ENCODE measurements around the gene PHKA1. TPM values are rescaled to one million over a fixed set of nuclear protein-coding genes. Genes with fewer than 3 reads are reported as not detected.
"Not testable (repeated sequence)": the region's sequence is repeated elsewhere in the genome, so short reads cannot be mapped to it uniquely, and the experiment has no call there.

Gene PHKA1
- total RNA-seq, 1 donor from 2014 or later, result 3.1 TPM

DNA sequence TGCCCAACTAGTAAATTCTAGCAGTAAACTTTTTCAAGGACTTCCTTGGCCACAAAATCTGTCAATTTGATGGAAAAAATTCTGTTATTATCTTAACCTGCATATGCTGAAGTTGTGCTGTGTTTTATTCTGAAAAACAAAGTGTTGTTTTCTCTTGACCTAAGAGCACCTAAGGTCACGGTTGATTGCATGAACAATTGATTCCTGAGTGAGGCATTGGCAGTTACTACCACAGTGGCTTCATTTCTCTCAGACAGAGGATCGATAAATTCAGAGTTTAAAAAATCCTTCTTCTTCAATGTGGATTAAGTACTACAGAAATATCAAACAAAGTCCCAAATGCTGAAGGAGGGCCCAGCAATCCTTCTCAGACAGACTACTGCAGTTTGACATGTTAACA is 147.7 kb downstream of the PHKA1 start:
- TF ChIP-seq, protein P1, sequence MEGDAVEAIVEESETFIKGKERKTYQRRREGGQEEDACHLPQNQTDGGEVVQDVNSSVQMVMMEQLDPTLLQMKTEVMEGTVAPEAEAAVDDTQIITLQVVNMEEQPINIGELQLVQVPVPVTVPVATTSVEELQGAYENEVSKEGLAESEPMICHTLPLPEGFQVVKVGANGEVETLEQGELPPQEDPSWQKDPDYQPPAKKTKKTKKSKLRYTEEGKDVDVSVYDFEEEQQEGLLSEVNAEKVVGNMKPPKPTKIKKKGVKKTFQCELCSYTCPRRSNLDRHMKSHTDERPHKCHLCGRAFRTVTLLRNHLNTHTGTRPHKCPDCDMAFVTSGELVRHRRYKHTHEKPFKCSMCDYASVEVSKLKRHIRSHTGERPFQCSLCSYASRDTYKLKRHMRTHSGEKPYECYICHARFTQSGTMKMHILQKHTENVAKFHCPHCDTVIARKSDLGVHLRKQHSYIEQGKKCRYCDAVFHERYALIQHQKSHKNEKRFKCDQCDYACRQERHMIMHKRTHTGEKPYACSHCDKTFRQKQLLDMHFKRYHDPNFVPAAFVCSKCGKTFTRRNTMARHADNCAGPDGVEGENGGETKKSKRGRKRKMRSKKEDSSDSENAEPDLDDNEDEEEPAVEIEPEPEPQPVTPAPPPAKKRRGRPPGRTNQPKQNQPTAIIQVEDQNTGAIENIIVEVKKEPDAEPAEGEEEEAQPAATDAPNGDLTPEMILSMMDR (IDR thresholded peaks at IDR 0.05; ENCODE audit: partially characterized antibody, unreplicated experiment), result no peak
- Mint-ChIP-seq H3K4me3 (ENCODE audit: unreplicated experiment) (no peak overlapping the region), H3K4me1 (ENCODE audit: low read depth, unreplicated experiment) (no peaks in the 10 kb centered on the region), H3K36me3 (ENCODE audit: unreplicated experiment) (no peaks in the 10 kb centered on the region), H3K27me3 (ENCODE audit: unreplicated experiment) (peaks cover 3% of the 10 kb centered on the region), H3K27ac (ENCODE audit: unreplicated experiment) (no peak overlapping the region), H3K9me3 (ENCODE audit: unreplicated experiment) (peaks cover 3% of the 10 kb centered on the region)
- no peak for DNase-seq

DNA sequence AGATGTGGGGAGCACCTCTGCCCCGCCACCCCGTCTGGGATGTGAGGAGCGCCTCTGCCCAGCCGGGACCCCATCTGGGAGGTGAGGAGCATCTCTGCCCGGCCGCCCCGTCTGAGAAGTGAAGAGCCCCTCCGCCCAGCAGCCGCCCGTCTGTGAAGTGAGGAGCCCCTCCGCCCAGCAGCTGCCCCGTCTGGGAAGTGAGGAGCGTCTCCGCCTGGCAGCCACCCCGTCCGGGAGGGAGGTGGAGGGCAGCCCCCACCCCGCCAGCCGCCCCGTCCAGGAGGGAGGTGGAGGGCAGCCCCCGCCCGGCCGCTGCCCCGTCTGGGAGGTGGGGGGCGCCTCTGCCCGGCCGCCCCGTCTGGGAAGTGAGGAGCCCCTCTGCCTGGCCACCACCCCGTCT is 154.5 kb downstream of the PHKA1 start:
- not testable (repeated sequence) for H3K4me1 Mint-ChIP-seq (ENCODE audit: low read depth, unreplicated experiment); H3K9me3 Mint-ChIP-seq (ENCODE audit: unreplicated experiment); H3K27me3 Mint-ChIP-seq (ENCODE audit: unreplicated experiment); H3K4me3 Mint-ChIP-seq (ENCODE audit: unreplicated experiment)
- peak; percentile 13 for DNase-seq
- H3K27ac Mint-ChIP-seq (ENCODE audit: unreplicated experiment), result peak overlapping the region; percentile 72
- peaks cover 17% of the 10 kb centered on the region for H3K36me3 Mint-ChIP-seq (ENCODE audit: unreplicated experiment)

DNA sequence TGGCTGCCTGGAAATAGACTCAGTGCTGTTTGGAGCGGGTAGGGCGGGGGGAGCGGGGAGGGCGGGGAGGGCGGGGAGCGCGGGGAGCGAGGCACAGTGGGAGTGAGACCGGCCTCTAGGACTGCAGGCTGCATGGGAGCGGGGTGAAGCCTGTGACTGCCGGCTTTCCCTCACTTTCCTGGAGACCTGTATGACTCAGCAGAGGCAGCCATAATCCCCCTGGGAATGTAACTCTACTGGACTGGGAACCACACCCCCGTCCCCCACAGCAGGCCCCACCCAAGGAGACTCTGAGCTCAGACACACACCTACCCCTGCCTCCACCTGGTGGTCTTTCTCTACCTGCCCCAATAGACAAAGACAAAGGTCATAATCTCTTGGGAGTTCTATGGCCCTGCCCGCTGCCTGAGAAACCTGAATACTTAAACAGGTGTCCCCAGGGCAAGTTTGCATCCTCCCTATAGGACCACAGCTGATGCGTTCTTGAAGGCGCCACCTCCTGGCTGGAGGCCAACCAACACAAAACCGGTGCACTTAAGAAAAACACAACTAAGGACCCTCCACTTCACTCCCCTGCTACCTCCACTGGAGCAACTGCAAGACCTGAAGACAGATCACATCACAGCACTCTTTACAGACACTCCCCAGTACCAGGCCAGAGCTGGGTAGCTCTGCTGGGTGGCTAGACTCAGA is 159.5 kb downstream of the PHKA1 start:
- H3K27ac Mint-ChIP-seq (ENCODE audit: unreplicated experiment), result peak overlapping the region; percentile 46
- TF ChIP-seq, protein P1 (IDR thresholded peaks at IDR 0.05; ENCODE audit: partially characterized antibody, unreplicated experiment), result peak; percentile 20
- peaks cover 11% of the 10 kb centered on the region for H3K4me1 Mint-ChIP-seq (ENCODE audit: low read depth, unreplicated experiment)
- H3K36me3 Mint-ChIP-seq (ENCODE audit: unreplicated experiment), result peaks cover 17% of the 10 kb centered on the region
- DNase-seq, result peak; percentile 32
- H3K27me3 Mint-ChIP-seq (ENCODE audit: unreplicated experiment), result no peaks in the 10 kb centered on the region
- no peaks in the 10 kb centered on the region for H3K9me3 Mint-ChIP-seq (ENCODE audit: unreplicated experiment)
- H3K4me3 Mint-ChIP-seq (ENCODE audit: unreplicated experiment), result peak overlapping the region; percentile 46

DNA sequence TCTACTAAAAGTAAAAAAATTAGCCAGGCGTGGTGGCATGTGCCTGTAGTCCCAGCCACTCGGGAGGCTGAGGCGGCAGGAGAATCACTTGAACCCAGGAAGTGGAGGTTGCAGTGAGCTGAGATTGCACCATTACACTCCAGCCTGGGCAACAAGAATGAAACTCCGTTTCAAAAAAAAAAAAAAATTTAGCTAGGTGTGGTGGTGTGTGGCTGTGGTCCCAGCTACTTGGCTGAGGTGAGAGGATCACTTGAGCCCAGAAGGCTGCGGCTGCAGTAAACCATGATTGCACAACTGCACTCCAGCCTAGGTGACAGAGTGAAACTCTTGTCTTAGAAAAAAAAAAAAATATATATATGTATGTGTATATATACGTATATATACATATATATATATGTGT is 161.7 kb downstream of the PHKA1 start:
- not testable (repeated sequence) for DNase-seq; H3K36me3 Mint-ChIP-seq (ENCODE audit: unreplicated experiment); H3K27ac Mint-ChIP-seq (ENCODE audit: unreplicated experiment); H3K27me3 Mint-ChIP-seq (ENCODE audit: unreplicated experiment); H3K9me3 Mint-ChIP-seq (ENCODE audit: unreplicated experiment); H3K4me3 Mint-ChIP-seq (ENCODE audit: unreplicated experiment)
- H3K4me1 Mint-ChIP-seq (ENCODE audit: low read depth, unreplicated experiment), result peaks cover 11% of the 10 kb centered on the region

DNA sequence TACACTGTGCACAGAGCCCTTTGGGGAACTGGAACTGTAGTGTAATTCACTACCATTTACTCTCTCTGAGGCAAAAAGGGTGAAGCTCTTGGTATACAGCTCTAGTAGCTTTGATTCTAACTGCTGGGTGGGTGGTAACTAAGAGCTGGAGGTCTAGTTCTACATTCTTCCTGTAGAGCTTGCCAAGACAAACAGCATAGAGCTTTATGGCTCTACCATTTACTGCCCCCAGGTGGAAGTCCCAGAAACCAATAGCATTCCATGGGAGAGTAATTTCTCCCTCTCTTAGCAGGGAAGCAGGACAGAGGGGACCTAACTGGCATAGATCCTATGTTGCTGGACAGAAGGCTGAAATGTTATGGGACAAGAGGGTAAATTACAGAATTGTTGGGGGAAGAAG is 168.1 kb downstream of the PHKA1 start:
- TF ChIP-seq, protein P1 (IDR thresholded peaks at IDR 0.05; ENCODE audit: partially characterized antibody, unreplicated experiment), result no peak
- no peak for DNase-seq
- peaks cover 2% of the 10 kb centered on the region for H3K4me1 Mint-ChIP-seq (ENCODE audit: low read depth, unreplicated experiment)
- H3K27me3 Mint-ChIP-seq (ENCODE audit: unreplicated experiment), result peaks cover 1% of the 10 kb centered on the region
- peaks cover 4% of the 10 kb centered on the region for H3K9me3 Mint-ChIP-seq (ENCODE audit: unreplicated experiment)
- no peak overlapping the region for H3K4me3 Mint-ChIP-seq (ENCODE audit: unreplicated experiment)
- no peak overlapping the region for H3K27ac Mint-ChIP-seq (ENCODE audit: unreplicated experiment)
- peaks cover 11% of the 10 kb centered on the region for H3K36me3 Mint-ChIP-seq (ENCODE audit: unreplicated experiment)

DNA sequence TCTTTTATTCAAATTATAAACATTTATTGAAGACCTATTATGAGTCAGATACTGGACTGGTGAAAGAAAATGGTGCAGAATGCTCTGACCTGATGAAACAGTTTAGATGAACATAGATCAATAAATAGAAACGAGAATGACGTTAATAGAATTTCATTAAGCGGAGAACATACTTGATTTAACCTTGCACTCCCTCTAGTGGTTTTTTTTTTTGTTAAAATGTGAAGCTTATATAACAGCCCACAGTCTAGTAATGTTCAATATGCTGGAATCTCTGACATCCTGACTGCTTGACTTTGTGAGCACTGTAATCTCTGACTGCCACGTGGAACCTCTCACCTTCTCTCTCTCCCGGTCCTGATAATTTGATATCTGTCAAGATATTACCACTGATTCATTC is 173.8 kb downstream of the PHKA1 start:
- Mint-ChIP-seq H3K4me3 (ENCODE audit: unreplicated experiment) (no peak overlapping the region), H3K27ac (ENCODE audit: unreplicated experiment) (no peak overlapping the region), H3K9me3 (ENCODE audit: unreplicated experiment) (peaks cover 2% of the 10 kb centered on the region), H3K27me3 (ENCODE audit: unreplicated experiment) (peaks cover 1% of the 10 kb centered on the region), H3K36me3 (ENCODE audit: unreplicated experiment) (peaks cover 6% of the 10 kb centered on the region), H3K4me1 (ENCODE audit: low read depth, unreplicated experiment) (peaks cover 6% of the 10 kb centered on the region)
- TF ChIP-seq, protein P1 (IDR thresholded peaks at IDR 0.05; ENCODE audit: partially characterized antibody, unreplicated experiment), result peak; percentile 17
- DNase-seq, result no peak
